ENCODE measurements around the gene AUTS2.

AUTS2 gene

DNA sequence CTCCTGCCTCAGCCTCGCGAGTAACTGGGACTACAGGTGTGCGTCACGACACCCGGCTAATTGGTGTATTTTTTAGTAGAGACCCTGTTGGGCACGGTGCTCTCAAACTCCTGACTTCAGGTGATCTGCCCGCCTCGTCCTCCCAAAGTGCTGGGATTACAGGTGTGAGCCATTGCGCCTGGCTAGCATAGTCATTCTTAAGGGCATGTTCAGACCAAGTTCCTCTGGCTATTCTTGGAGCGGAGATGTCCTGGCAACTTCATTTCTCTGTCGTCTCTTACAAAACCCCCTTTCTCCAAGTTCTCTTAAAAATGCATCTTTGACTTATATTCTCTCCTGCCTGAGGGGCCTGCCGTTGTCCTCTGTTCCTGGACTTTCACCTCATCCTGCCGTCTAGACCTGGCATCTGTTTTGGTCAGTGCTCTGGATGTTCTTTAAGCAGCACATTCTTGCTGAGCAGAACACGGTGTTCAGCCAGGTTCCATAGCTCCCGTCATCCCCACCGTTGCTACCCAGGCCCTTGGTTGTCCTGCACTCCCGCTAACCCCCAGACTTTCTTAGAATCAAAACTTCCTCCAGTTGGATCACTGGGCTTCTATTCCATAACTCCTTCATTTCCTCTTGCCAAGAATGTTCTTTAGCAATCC, 1023.8 kb downstream of the AUTS2 start:
- peaks cover 9% of the 10 kb centered on the region for H3K9me3 Mint-ChIP-seq
- TF ChIP-seq, protein P1, sequence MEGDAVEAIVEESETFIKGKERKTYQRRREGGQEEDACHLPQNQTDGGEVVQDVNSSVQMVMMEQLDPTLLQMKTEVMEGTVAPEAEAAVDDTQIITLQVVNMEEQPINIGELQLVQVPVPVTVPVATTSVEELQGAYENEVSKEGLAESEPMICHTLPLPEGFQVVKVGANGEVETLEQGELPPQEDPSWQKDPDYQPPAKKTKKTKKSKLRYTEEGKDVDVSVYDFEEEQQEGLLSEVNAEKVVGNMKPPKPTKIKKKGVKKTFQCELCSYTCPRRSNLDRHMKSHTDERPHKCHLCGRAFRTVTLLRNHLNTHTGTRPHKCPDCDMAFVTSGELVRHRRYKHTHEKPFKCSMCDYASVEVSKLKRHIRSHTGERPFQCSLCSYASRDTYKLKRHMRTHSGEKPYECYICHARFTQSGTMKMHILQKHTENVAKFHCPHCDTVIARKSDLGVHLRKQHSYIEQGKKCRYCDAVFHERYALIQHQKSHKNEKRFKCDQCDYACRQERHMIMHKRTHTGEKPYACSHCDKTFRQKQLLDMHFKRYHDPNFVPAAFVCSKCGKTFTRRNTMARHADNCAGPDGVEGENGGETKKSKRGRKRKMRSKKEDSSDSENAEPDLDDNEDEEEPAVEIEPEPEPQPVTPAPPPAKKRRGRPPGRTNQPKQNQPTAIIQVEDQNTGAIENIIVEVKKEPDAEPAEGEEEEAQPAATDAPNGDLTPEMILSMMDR (IDR thresholded peaks at IDR 0.05), result no peak
- DNase-seq, result no peak
- H3K4me1 Mint-ChIP-seq, result peaks cover 52% of the 10 kb centered on the region
- peaks cover 61% of the 10 kb centered on the region for H3K27me3 Mint-ChIP-seq (ENCODE audit: low read depth, poor library complexity)
- H3K27ac Mint-ChIP-seq, result no peak overlapping the region
- peaks cover 12% of the 10 kb centered on the region for H3K36me3 Mint-ChIP-seq (ENCODE audit: low read depth)
- no peak overlapping the region for H3K4me3 Mint-ChIP-seq

GRCh38 chr7:70622936-70623335, 1024.7 kb downstream of the AUTS2 start:
- no peak for DNase-seq
- Mint-ChIP-seq H3K36me3 (ENCODE audit: low read depth) (peaks cover 15% of the 10 kb centered on the region), H3K4me3 (no peak overlapping the region), H3K4me1 (peaks cover 49% of the 10 kb centered on the region), H3K27me3 (ENCODE audit: low read depth, poor library complexity) (peaks cover 67% of the 10 kb centered on the region), H3K9me3 (peaks cover 9% of the 10 kb centered on the region), H3K27ac (no peak overlapping the region)
- TF ChIP-seq, protein P1 (IDR thresholded peaks at IDR 0.05), result no peak

DNA sequence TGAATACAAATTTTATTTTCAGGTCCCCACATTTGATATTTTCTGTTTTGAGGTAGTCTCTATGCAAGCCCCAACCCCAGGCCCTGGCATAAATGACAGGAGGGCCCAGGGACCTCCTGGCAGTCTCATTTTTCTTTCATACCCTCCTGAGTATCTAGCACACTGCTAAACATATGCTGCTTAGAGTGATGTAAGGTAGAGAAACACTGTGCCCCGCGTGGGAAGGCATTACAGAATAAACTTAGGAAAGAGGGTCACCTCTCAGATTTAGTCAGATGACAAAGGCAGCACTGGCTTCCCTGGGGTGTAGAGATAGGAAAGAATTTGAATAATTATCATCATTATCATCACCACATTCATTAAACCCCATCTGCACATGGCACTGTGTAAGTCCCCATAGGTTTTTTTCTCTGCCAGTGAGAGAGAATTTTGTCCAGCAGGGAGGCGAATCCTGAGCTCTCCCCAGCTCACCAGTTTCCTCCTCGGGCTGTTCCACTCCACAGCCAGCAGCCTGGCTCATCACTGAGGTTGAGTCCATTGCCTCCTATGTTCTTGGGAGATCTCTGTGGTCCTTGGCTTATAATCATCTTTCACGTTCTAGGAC, 1026.3 kb downstream of the AUTS2 start:
- DNase-seq, result no peak
- TF ChIP-seq, protein P1 (IDR thresholded peaks at IDR 0.05), result no peak
- Mint-ChIP-seq H3K4me3 (no peak overlapping the region), H3K27ac (no peak overlapping the region), H3K9me3 (peaks cover 9% of the 10 kb centered on the region), H3K4me1 (peaks cover 46% of the 10 kb centered on the region), H3K27me3 (ENCODE audit: low read depth, poor library complexity) (peaks cover 73% of the 10 kb centered on the region), H3K36me3 (ENCODE audit: low read depth) (peaks cover 15% of the 10 kb centered on the region)

GRCh38 chr7:70627461-70627860, 1029.2 kb downstream of the AUTS2 start:
- DNase-seq, result no peak
- TF ChIP-seq, protein P1 (IDR thresholded peaks at IDR 0.05), result no peak
- Mint-ChIP-seq H3K36me3 (ENCODE audit: low read depth) (peaks cover 15% of the 10 kb centered on the region), H3K27ac (no peak overlapping the region), H3K4me3 (no peak overlapping the region), H3K9me3 (peaks cover 15% of the 10 kb centered on the region), H3K4me1 (peaks cover 49% of the 10 kb centered on the region), H3K27me3 (ENCODE audit: low read depth, poor library complexity) (peaks cover 66% of the 10 kb centered on the region)

DNA sequence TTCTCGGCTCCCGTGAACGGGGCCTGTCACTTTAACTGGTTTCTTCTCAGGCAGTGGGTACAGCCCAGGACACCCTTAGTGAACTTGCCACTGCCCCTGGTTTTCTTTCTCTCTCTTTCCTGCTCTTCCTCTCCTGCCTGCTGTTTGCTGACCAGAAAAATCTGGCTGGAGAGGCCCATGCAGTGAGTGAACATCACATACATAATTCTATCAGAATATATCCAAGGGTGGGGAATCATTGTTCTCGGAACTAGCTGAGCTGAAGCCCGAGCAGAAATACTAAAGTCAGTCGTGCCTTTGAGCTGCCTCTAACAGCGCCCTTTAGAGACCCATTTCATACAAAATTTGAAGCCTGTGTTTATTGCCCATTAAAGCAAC, 1032.2 kb downstream of the AUTS2 start:
- peaks cover 63% of the 10 kb centered on the region for H3K4me1 Mint-ChIP-seq
- H3K9me3 Mint-ChIP-seq, result peaks cover 26% of the 10 kb centered on the region
- peak overlapping the region; percentile 85 for H3K27ac Mint-ChIP-seq
- H3K27me3 Mint-ChIP-seq (ENCODE audit: low read depth, poor library complexity), result peaks cover 54% of the 10 kb centered on the region
- peak overlapping the region; percentile 68 for H3K4me3 Mint-ChIP-seq
- peaks cover 28% of the 10 kb centered on the region for H3K36me3 Mint-ChIP-seq (ENCODE audit: low read depth)
- DNase-seq, result no peak
- TF ChIP-seq, protein P1 (IDR thresholded peaks at IDR 0.05), result no peak
